Choroid plexus epithelial cell (primary cell): ENCODE results near the gene CRYBG2.
A peak's percentile ranks its signal among the peaks of the same experiment; 100 is the strongest.

ENCODE experiments used
- DNase-seq: peaks from one replicate; pipeline ENCODE4 v3.0.0-alpha.2; 2010; ENCODE audit warnings: low read depth
- H3K4me3 ChIP-seq: 2 replicates; pipeline ENCODE4 v1.5.1; 2011; ENCODE audit warnings: low read depth, mild to moderate bottlenecking, control low read depth, low read length, moderate library complexity
- CTCF ChIP-seq: conservative IDR thresholded peaks from 2 replicates; pipeline ENCODE4 v1.5.1; 2011; ENCODE audit warnings: low read depth, mild to moderate bottlenecking, control low read depth, inconsistent platforms, low read length, moderate library complexity

Gene CRYBG2

GRCh38 chr1:26306290-26307229 lies 47.4 kb downstream of the CRYBG2 start, which contains the start of gene UBXN11:
Gene UBXN11, minus strand, starts transcription at chr1:26306636. Its CDS starts 3,753 bp downstream, at chr1:26302883.
- H3K4me3 ChIP-seq: peak within 1 kb of the TSS; percentile 95
- no peak for TF ChIP-seq CTCF
- peak; percentile 97 for DNase-seq

- TF ChIP-seq CTCF: no peak
- peak overlapping the region; percentile 95 for H3K4me3 ChIP-seq
- no peak for DNase-seq
These were observed 48.2 kb downstream of the CRYBG2 start for GRCh38 chr1:26305667-26306289.

GRCh38 chr1:26302733-26303405 lies 51.1 kb downstream of the CRYBG2 start:
- peak; percentile 63 for DNase-seq
- no peak overlapping the region for H3K4me3 ChIP-seq
- TF ChIP-seq CTCF: no peak

GRCh38 chr1:26300578-26301275 lies 53.2 kb downstream of the CRYBG2 start:
- TF ChIP-seq CTCF: no peak
- no peak overlapping the region for H3K4me3 ChIP-seq
- DNase-seq: no peak

- no peak for DNase-seq
- H3K4me3 ChIP-seq: no peak overlapping the region
These were observed 56.2 kb downstream of the CRYBG2 start for GRCh38 chr1:26297791-26298124.

More at GRCh38 chr1:26297791-26298124, 56.2 kb downstream of the CRYBG2 start:
- no peak for TF ChIP-seq CTCF
